Breast epithelium (tissue), 4 donors: ENCODE results near the gene C1QL1. TPM values are rescaled to one million over a fixed set of nuclear protein-coding genes. Genes with fewer than 3 reads are reported as not detected.

ENCODE experiments used
- DNase-seq, 2 donors: peaks; one replicate each; pipeline ENCODE4 v3.0.0-alpha.2; 2019; ENCODE audit warnings: low spot score in 2 of 2
- H3K27ac ChIP-seq, 2 donors: fragments of 200-600 bp; sonication (generic) in 1 of 2; one replicate each; pipeline ENCODE4 v1.5.1; 2016 to 2019; ENCODE audit warnings: mild to moderate bottlenecking in 1 of 2
- H3K27me3 ChIP-seq, 2 donors: fragments of 200-600 bp; sonication (generic) in 1 of 2; one replicate each; pipeline versions ENCODE4 v1.5.1 to v1.6.0; 2017 to 2019; ENCODE audit warnings: control low read depth in 1 of 2, mild to moderate bottlenecking in 1 of 2
- H3K36me3 ChIP-seq: fragments of 200-600 bp; one replicate; pipeline ENCODE4 v1.5.1; 2019
- H3K4me1 ChIP-seq, 2 donors: fragments of 200-600 bp; sonication (generic); one replicate each; pipeline ENCODE4 v1.5.1; 2016 to 2019; ENCODE audit warnings: control low read depth in 1 of 2
- H3K4me3 ChIP-seq, 3 donors: fragments of 200-600 bp; sonication (generic); 1 replicate in 2 of 3; 2 replicates in 1 of 3; pipeline ENCODE4 v1.5.1; 2016 to 2019; ENCODE audit warnings: mild to moderate bottlenecking in 3 of 3, moderate library complexity in 2 of 3
- H3K9me3 ChIP-seq, 2 donors: fragments of 200-600 bp; sonication (generic) in 1 of 2; one replicate each; pipeline ENCODE4 v1.5.1; 2016 to 2019; ENCODE audit warnings: control low read depth in 1 of 2
- POLR2A ChIP-seq: fragments of 450-650 bp; IDR thresholded peaks from one replicate; pipeline ENCODE4 v1.6.1; 2016; ENCODE audit warnings: antibody characterized with exemption, mild to moderate bottlenecking, moderate library complexity
- POLR2AphosphoS5 ChIP-seq, 3 donors: sonication (generic); formaldehyde crosslinking; IDR thresholded peaks; one replicate each; pipeline ENCODE4 v1.6.1; 2017; ENCODE audit warnings: antibody characterized with exemption in 3 of 3
- intact Hi-C: fragments of 100-400 bp; cut with DNase I; formaldehyde crosslinking; loops from one replicate; pipeline ENCODE4 v1.15.1; 2023; ENCODE audit warnings: low total_unique reads
- total RNA-seq, 3 donors: library from RNA; depleted of rRNA; stranded (reverse); fragments of >200 nt; gene quantifications; one replicate each; pipeline ENCODE4 v1.1.0, GENCODE V29; 2016
- TF ChIP-seq, protein P1 (sequence below), 3 donors: fragments of 450-650 bp; IDR thresholded peaks; one replicate each; pipeline ENCODE4 v1.5.1; 2016 to 2017; ENCODE audit warnings: antibody characterized with exemption in 3 of 3, mild to moderate bottlenecking in 3 of 3, moderate library complexity in 3 of 3

The C1QL1 gene
- total RNA-seq, 3 donors from 2014 or later: 0.98 to 7.2 TPM; not detected in 1

DNA sequence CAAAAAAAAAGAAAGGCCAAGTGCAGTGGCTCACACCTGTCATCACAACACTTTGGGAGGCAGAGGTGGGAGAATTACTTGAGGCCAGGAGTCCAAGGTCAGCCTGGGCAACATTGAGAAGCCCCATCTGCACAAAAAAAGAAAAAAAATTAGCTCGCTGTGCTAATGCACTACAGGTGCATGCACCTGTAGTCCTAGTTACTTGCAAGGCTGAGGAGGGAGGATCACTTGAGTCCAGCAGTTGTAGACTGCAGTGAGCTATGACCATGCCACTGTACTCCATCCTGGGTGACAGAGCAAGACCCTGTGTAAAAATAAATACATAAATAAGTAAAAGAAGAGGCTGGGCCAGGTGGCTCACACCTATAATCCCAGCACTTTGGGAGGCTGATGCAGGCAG is 43.7 kb upstream of the C1QL1 start:
- H3K4me1 ChIP-seq: no peaks in the 10 kb centered on the region
- H3K27ac ChIP-seq: no peak overlapping the region
- no peak overlapping the region for H3K4me3 ChIP-seq
- TF ChIP-seq POLR2A: no peak
- no peak for TF ChIP-seq POLR2AphosphoS5 (IDR thresholded peaks at IDR 0.05)
- TF ChIP-seq, protein P1, sequence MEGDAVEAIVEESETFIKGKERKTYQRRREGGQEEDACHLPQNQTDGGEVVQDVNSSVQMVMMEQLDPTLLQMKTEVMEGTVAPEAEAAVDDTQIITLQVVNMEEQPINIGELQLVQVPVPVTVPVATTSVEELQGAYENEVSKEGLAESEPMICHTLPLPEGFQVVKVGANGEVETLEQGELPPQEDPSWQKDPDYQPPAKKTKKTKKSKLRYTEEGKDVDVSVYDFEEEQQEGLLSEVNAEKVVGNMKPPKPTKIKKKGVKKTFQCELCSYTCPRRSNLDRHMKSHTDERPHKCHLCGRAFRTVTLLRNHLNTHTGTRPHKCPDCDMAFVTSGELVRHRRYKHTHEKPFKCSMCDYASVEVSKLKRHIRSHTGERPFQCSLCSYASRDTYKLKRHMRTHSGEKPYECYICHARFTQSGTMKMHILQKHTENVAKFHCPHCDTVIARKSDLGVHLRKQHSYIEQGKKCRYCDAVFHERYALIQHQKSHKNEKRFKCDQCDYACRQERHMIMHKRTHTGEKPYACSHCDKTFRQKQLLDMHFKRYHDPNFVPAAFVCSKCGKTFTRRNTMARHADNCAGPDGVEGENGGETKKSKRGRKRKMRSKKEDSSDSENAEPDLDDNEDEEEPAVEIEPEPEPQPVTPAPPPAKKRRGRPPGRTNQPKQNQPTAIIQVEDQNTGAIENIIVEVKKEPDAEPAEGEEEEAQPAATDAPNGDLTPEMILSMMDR (IDR thresholded peaks at IDR 0.05): no peak
- H3K9me3 ChIP-seq: no peaks in the 10 kb centered on the region
- no peak for DNase-seq
- H3K27me3 ChIP-seq: no peaks in the 10 kb centered on the region
- no peaks in the 10 kb centered on the region for H3K36me3 ChIP-seq
- intact Hi-C loops: no loop called here

DNA sequence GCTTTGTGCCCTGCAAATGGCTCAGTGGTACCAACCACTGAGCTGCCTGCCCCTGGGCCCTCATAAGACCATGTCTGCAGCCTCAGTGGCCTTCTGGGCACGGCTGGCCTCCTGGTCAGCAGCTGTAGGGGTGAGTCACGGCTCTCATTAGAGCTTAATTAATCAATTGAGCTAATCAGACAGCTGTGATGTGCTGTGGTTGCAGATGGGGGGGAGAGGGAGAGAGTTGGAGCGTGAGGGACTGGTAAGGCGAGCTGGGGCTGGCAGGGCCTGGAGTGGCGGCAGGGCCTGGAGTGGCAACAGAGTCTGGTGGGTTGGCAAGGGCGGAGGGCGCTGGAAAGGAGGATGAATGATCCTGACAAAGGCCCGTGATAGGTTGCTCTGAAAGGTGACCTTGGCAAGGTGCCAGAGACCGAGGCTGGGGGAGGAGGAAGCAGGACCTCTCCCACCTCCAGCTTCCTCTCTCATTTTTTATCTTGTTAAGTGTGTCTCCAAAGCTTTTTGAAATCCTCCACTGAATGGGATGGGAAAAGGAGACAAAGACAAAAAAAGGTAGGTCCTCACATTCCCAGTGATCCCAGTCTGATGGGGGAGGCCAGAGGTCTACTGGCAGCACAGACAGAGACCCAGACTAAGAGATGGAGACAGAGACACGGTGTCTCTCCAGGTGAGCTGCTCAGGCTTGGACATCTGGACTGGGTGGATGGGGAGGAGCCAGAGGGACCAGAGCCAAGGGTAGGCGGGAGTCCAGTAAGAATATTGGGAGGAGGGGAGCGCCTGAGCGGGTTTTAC is 41.8 kb upstream of the C1QL1 start:
- no peaks in the 10 kb centered on the region for H3K27me3 ChIP-seq
- no peak for DNase-seq
- H3K36me3 ChIP-seq: no peaks in the 10 kb centered on the region
- no peaks in the 10 kb centered on the region for H3K9me3 ChIP-seq
- H3K4me3 ChIP-seq: no peak overlapping the region
- TF ChIP-seq, protein P1 (IDR thresholded peaks at IDR 0.05): no peak
- TF ChIP-seq POLR2AphosphoS5 (IDR thresholded peaks at IDR 0.05): no peak
- no peak for TF ChIP-seq POLR2A
- no peaks in the 10 kb centered on the region for H3K4me1 ChIP-seq
- H3K27ac ChIP-seq: no peak overlapping the region
- intact Hi-C loops: no loop called here

DNA sequence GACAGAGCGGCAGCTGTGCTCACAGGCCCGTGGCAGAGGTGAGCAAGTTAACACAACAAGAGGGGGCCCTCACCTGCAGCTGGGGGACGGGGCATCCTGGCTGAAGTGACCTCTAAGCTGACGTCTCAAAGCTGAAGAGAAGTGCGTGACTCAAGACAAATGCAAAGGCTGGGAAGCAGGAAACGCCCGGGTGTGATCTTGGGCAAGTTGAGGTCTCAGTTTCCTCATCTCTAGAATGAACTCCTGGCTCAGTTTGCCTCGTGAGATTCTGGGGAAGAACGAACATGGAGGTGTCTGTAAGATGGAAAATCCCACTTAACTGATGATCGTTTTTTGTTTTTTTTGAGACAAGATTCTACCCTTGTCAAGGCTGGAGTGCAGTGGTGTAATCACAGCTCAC is 40.1 kb upstream of the C1QL1 start:
- no peaks in the 10 kb centered on the region for H3K4me1 ChIP-seq
- no peaks in the 10 kb centered on the region for H3K9me3 ChIP-seq
- no peak for TF ChIP-seq POLR2AphosphoS5 (IDR thresholded peaks at IDR 0.05)
- TF ChIP-seq, protein P1 (IDR thresholded peaks at IDR 0.05): no peak
- no peak for TF ChIP-seq POLR2A
- H3K27me3 ChIP-seq: no peaks in the 10 kb centered on the region
- no peaks in the 10 kb centered on the region for H3K36me3 ChIP-seq
- H3K27ac ChIP-seq: no peak overlapping the region
- intact Hi-C loops: no loop called here
- H3K4me3 ChIP-seq: no peak overlapping the region
- DNase-seq: no peak

DNA sequence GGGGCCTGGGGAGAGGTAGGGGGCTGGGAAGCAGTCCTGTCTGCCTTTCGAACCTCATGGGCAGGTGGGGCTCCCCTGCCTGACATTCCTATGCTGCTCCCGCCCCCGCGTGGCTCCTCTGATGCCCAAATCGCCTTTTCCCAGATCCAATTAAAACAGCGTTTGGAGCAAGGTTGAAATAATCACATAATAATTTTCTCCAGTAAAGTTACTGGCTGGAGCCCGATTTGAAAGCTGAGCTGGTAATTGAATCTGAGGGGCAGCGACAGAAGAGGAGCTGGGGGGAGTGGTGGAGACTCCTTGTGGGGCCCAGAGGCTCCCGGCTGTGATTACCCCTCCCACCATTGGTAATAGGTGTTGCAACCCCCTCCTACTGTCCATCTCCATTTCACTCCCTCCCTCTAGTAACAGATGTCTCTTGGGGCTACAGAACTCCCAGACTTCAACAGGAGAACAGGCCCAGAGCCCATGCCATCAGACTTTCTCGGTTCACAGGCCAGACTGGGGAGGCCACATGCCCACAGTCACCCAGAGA is 38.9 kb upstream of the C1QL1 start:
- TF ChIP-seq, protein P1 (IDR thresholded peaks at IDR 0.05): no peak
- no peak for TF ChIP-seq POLR2AphosphoS5 (IDR thresholded peaks at IDR 0.05)
- TF ChIP-seq POLR2A: no peak
- no peak overlapping the region for H3K27ac ChIP-seq
- no peaks in the 10 kb centered on the region for H3K27me3 ChIP-seq
- H3K4me3 ChIP-seq: no peak overlapping the region
- H3K4me1 ChIP-seq: no peaks in the 10 kb centered on the region
- DNase-seq: no peak
- no peaks in the 10 kb centered on the region for H3K36me3 ChIP-seq
- no peaks in the 10 kb centered on the region for H3K9me3 ChIP-seq
- intact Hi-C loops: no loop called here

DNA sequence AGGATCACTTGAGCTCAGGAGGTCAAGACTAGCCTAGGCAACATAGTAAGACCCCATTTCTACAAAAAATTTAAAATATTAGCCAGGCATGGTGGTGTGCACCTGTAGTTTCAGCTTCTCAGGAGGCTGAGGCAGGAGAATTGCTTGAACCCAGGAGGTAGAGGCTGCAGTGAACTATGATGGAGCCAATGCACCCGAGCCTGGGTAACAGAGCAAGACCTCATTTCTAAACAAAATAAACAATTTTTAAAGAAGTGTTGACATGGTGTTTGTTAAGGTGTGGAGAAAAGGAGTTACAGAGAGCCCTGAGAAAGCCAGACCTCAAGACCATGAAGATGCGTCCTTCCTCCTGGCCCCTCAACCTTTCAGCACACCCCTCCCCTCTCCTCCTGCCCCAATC is 37.6 kb upstream of the C1QL1 start:
- no peak overlapping the region for H3K27ac ChIP-seq
- intact Hi-C loops: no loop called here
- H3K4me3 ChIP-seq: no peak overlapping the region
- no peaks in the 10 kb centered on the region for H3K36me3 ChIP-seq
- no peaks in the 10 kb centered on the region for H3K9me3 ChIP-seq
- no peaks in the 10 kb centered on the region for H3K27me3 ChIP-seq
- no peaks in the 10 kb centered on the region for H3K4me1 ChIP-seq
- TF ChIP-seq POLR2AphosphoS5 (IDR thresholded peaks at IDR 0.05) (no peak), POLR2A (no peak)
- TF ChIP-seq, protein P1 (IDR thresholded peaks at IDR 0.05): no peak
- no peak for DNase-seq
